Lung (tissue), 12 donors: ENCODE data around the gene PFDN2. TPM values are rescaled to one million over a fixed set of nuclear protein-coding genes. Genes with fewer than 3 reads are reported as not detected.

Source experiments
- ATAC-seq: fragments of 200-7000 bp; cut with Tn5 transposase; one replicate; pipeline ENCODE4 v1.9.1; 2020; ENCODE audit warnings: moderate number of reproducible peaks; ENCODE audit not compliant: insufficient read depth, low FRiP score
- DNase-seq, 3 donors: peaks; one replicate each; pipeline ENCODE4 v3.0.0-alpha.2; 2013 to 2017
- H3K27ac ChIP-seq, 2 donors: one replicate each; pipeline ENCODE4 v1.5.1; 2013; ENCODE audit warnings: mild to moderate bottlenecking in 2 of 2, moderate library complexity in 2 of 2, control low read depth in 1 of 2, inconsistent platforms in 1 of 2, low read depth in 1 of 2, low read length in 1 of 2
- H3K27me3 ChIP-seq, 3 donors: one replicate each; pipeline ENCODE4 v1.5.1; 2013; ENCODE audit warnings: low read length in 2 of 3; ENCODE audit not compliant: control insufficient read depth in 3 of 3, insufficient read depth in 3 of 3
- H3K36me3 ChIP-seq, 4 donors: one replicate each; pipeline ENCODE4 v1.5.1; 2013; ENCODE audit warnings: low read length in 4 of 4, mild to moderate bottlenecking in 1 of 4, moderate library complexity in 1 of 4; ENCODE audit not compliant: control insufficient read depth in 4 of 4, insufficient read depth in 4 of 4
- H3K4me1 ChIP-seq, 5 donors: one replicate each; pipeline ENCODE4 v1.5.1; 2013; ENCODE audit warnings: low read length in 5 of 5, mild to moderate bottlenecking in 2 of 5, moderate library complexity in 1 of 5; ENCODE audit not compliant: control insufficient read depth in 5 of 5, insufficient read depth in 5 of 5
- H3K4me3 ChIP-seq: one replicate; pipeline ENCODE4 v1.5.1; 2013; ENCODE audit warnings: mild to moderate bottlenecking, control low read depth, moderate library complexity
- H3K9ac ChIP-seq, 2 donors: one replicate each; pipeline ENCODE4 v1.5.1; 2013; ENCODE audit warnings: low read length in 2 of 2, control low read depth in 1 of 2; ENCODE audit not compliant: insufficient read depth in 1 of 2
- H3K9me3 ChIP-seq, 4 donors: one replicate each; pipeline ENCODE4 v1.5.1; 2013; ENCODE audit warnings: low read length in 3 of 4, mild to moderate bottlenecking in 1 of 4, moderate library complexity in 1 of 4; ENCODE audit not compliant: control insufficient read depth in 4 of 4, insufficient read depth in 3 of 4
- CTCF ChIP-seq: IDR thresholded peaks from 2 replicates; pipeline ENCODE4 v1.5.1; 2012; ENCODE audit warnings: mild to moderate bottlenecking; ENCODE audit errors: control extremely low read depth, extremely low read depth
- WGBS, 2 donors: extraction: QIAGEN DNeasy Blood & Tissue Kit; methylation state at CpG; one replicate each; pipeline ENCODE4 v1.1.7; 2013; 5-methylcytosine and 5-hydroxymethylcytosine counted together
- polyA plus RNA-seq, 2 donors: library from polyadenylated mRNA; stranded (reverse); fragments of 200-250 nt; gene quantifications; one replicate each; pipeline ENCODE4 v1.2.1, GENCODE V29; 2013
- total RNA-seq, 2 donors: library from RNA; depleted of rRNA in 1 of 2; stranded (reverse); fragments of >200 nt in 1 of 2; gene quantifications; one replicate each; pipeline ENCODE4 v1.2.1, GENCODE V29; 2014 to 2021
- donor health status: control.
- donor health status: control.
- donor health status: Bipolar disorder and iron deficiency.
- donor health status: healthy.
- donor health status: DM: yes; HTN: yes; CAD: no.

PFDN2 gene
- total and polyA plus RNA-seq, 4 donors: 21.5 to 324 (median 93.5) TPM

GRCh38 chr1:161114556-161114955, 3.3 kb downstream of the PFDN2 start:
- 67 to 79% methylated on average over 2 of the region's 2 CpGs for WGBS, 2 donors
- no peak overlapping the region for H3K4me3 ChIP-seq
- ATAC-seq: no peak
- no peak overlapping the region for H3K9ac ChIP-seq
- no peak for TF ChIP-seq CTCF
- peaks cover under 1 to 5% (median 3%) of the 10 kb centered on the region in 4 donors for H3K36me3 ChIP-seq
- H3K27me3 ChIP-seq: no peaks in the 10 kb centered on the region
- no peaks in the 10 kb centered on the region for H3K9me3 ChIP-seq
- peaks cover 9 to 26% (median 19%) of the 10 kb centered on the region in 5 donors for H3K4me1 ChIP-seq
- no peak for DNase-seq
- no peak overlapping the region for H3K27ac ChIP-seq

GRCh38 chr1:161113915-161114314, 3.9 kb downstream of the PFDN2 start:
- H3K36me3 ChIP-seq: peaks cover 1 to 5% (median 3%) of the 10 kb centered on the region in 4 donors
- H3K9me3 ChIP-seq: no peaks in the 10 kb centered on the region
- ATAC-seq: no peak
- H3K9ac ChIP-seq: no peak overlapping the region
- TF ChIP-seq CTCF: no peak
- H3K4me3 ChIP-seq: no peak overlapping the region
- peaks cover 2 to 20% (median 13%) of the 10 kb centered on the region in 5 donors for H3K4me1 ChIP-seq
- 33 to 59% methylated on average over 1 of the region's 1 CpG for WGBS, 2 donors
- DNase-seq: no peak
- no peaks in the 10 kb centered on the region for H3K27me3 ChIP-seq
- no peak overlapping the region for H3K27ac ChIP-seq

GRCh38 chr1:161111527-161111926, 6.3 kb downstream of the PFDN2 start:
- no peak overlapping the region for H3K27ac ChIP-seq
- DNase-seq (no peak), ATAC-seq (no peak)
- peaks cover 0 to 13% (median 1%) of the 10 kb centered on the region in 5 donors for H3K4me1 ChIP-seq
- WGBS, 2 donors: 35 to 61% methylated on average over 2 of the region's 2 CpGs
- H3K9ac ChIP-seq: no peak overlapping the region
- peaks cover 0 to 5% (median 1%) of the 10 kb centered on the region in 4 donors for H3K36me3 ChIP-seq
- no peaks in the 10 kb centered on the region for H3K9me3 ChIP-seq
- H3K4me3 ChIP-seq: no peak overlapping the region
- H3K27me3 ChIP-seq: no peaks in the 10 kb centered on the region
- no peak for TF ChIP-seq CTCF

GRCh38 chr1:161111117-161111516, 6.7 kb downstream of the PFDN2 start:
- H3K27me3 ChIP-seq: no peaks in the 10 kb centered on the region
- ATAC-seq: no peak
- 97 to 98% methylated on average over 3 of the region's 3 CpGs for WGBS, 2 donors

More at GRCh38 chr1:161111117-161111516, 6.7 kb downstream of the PFDN2 start:
- H3K9me3 ChIP-seq: no peaks in the 10 kb centered on the region
- DNase-seq: no peak
- peaks cover 0 to 12% (median 0%) of the 10 kb centered on the region in 5 donors for H3K4me1 ChIP-seq
- no peak overlapping the region for H3K9ac ChIP-seq
- H3K4me3 ChIP-seq: no peak overlapping the region
- H3K36me3 ChIP-seq: peaks cover 0 to 5% (median 1%) of the 10 kb centered on the region in 4 donors
- no peak overlapping the region for H3K27ac ChIP-seq
- TF ChIP-seq CTCF: no peak
